22Rv1 (cell line): Measurements from ENCODE around the gene DET1.

Experiments used
- CTCF ChIP-seq: fragments of 450-650 bp; IDR thresholded peaks from 2 replicates; pipeline ENCODE4 v1.5.1; 2017; ENCODE audit warnings: mild to moderate bottlenecking
- ZFX ChIP-seq: fragments of 450-650 bp; IDR thresholded peaks from 2 replicates; pipeline ENCODE4 v1.6.1; 2017; ENCODE audit warnings: antibody characterized with exemption, borderline replicate concordance

GRCh38 chr15:88571852-88572259 is 25.4 kb upstream of the DET1 start:
- TF ChIP-seq CTCF = no peak
- TF ChIP-seq ZFX = no peak
